ENCODE results near the gene DCTN1.

Gene DCTN1

DNA sequence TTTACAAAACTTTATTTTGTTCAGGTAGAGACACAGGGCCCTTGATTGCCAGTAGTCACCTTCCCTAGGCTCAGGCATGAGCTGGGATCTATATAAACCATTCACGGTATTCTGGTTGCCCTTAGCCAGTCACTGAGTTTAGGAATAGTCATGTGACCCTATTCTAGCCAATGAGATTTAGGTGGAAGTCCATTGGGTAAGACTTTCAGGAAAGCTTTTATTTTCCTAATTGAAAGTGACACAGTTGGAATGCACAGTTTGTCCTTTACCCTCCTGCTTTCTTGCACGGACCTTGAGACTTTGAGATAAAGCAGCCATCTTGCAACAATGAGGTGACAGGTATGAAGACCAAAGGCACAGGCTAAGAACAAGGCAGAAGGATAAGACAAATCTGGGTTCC is 58.4 kb downstream of the DCTN1 start:
- DNase-seq (ENCODE audit: low read depth): no peak

GRCh38 chr2:74317701-74318100 is 62.4 kb downstream of the DCTN1 start:
- DNase-seq (ENCODE audit: low read depth): no peak

GRCh38 chr2:74316627-74317295 is 63.4 kb downstream of the DCTN1 start:
- no peak for DNase-seq (ENCODE audit: low read depth)

DNA sequence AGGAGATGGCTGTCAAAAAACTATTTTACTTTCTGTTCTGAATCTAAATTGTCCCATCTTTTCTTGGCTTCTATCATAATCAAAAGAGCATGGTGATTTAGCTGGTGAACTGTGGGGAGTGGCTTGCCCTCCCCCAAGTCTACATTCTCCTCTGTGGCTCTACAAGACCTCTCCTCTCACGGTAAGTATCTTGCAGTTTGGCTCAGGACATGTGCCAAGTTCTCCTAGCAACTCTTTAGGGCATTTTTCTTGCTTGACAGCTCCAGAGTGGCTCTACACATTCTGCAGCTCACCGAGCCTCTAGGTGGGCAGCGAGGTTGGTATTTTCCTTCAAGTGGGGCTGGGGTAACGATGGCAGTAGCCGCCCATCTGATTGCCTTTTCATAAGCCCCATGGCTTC is 66.0 kb downstream of the DCTN1 start:
- DNase-seq (ENCODE audit: low read depth): no peak

DNA sequence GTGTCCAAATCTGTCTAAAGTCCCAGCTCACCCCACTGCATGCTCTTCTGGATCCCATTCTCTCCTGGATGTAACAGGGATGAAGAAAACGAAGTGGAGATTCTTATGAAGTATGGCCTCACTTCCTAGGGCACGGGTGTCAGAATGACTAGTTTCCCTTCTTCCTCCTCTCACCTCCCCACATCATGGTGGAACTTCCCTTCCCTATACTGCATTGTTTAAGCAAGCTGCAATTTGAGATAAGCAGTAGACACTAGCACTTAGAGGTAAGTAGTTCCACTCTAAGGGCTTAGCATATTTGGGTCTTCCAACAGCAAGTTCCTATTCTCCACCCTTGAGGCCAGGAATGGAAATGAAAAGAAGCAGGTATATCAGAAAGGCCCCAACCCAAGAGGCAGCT is 66.6 kb downstream of the DCTN1 start:
- DNase-seq (ENCODE audit: low read depth): peak; percentile 63

- no peak for DNase-seq (ENCODE audit: low read depth)
Observed at GRCh38 chr2:74312913-74313312, 67.2 kb downstream of the DCTN1 start.
